NCI-H2171 (cell line): ENCODE data around the gene ZNF628.
"Not testable (repeated sequence)": the region's sequence is repeated elsewhere in the genome, so short reads cannot be mapped to it uniquely, and the experiment has no call there.

Experiments
- DNase-seq: peaks from one replicate; lab custom pipeline; 2025; lab: John Stamatoyannopoulos, UW

Gene ZNF628

DNA sequence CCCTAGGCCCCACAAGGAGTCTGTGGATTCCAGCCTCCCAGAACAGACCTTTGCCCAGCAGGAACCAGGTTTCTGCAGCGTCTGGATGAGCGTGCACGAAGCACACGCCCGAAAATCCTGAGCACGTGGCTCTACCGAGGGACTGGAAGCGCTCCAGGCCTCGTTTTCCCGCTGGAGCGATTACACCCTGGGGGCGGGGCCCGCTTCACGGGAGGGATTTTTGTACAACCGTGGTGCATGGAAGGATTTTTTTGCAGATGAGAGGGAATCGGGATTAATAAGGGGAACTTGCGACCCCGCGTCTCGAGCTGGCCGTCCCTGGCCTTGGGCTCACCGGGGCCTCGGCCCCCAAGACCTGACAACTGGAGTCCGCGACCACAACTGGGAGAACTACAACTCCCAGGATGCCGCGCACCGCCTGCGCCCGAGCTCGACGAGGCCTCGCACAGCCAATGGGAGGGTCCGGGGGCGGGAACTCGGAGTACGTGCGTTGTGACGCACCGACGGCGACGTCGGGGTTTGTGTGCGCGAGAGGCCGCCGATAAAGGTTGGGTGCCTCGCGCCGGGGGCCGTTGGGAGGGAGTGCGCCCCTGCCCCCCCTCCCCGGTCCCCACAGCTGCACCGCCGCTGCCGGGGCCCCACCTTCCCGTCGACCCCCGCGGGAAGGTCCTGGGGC lies at the start of gene ZNF628:
ZNF628 (plus strand) TSS at position 518 of the 676 bp plus-strand sequence. CDS start 3,294 bp downstream, outside the sequence.
- DNase-seq, result peak; percentile 97

- DNase-seq, result no peak
These were observed 45.2 kb upstream of the ZNF628 start for GRCh38 chr19:55431183-55431582.

DNA sequence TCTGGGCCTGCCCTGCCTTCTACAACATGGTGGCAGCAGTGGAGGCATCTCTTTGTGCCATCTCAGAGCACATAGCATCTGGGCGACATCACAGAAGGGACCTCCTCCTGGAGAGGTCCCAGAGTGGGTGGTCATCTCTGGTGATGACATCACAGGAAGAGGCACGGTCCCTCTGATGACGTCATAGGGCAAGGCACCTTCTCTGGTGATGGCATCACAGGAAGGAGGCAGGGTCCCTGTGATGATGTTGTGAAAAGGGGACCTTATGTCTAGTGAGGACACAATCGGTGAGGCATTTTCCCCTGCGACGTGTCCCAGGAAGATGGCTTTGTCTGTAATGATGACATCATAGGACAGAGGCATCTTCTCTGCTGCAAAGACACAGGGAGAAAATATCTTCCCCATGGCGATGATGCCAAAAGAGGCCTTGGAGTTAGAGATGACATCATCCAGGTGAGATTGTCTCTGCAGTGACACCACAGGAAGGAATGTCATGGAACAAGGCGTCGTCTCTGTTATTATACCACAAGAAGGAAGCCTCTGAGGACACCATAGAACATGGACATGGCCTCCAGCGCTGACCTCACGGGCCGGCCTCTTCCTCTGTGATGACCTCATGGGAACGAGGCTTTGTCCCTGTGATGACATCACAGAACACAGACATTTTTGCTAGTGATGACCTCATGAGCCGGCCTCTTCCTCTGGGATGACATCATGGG lies 44.0 kb upstream of the ZNF628 start:
- DNase-seq, result no peak

DNA sequence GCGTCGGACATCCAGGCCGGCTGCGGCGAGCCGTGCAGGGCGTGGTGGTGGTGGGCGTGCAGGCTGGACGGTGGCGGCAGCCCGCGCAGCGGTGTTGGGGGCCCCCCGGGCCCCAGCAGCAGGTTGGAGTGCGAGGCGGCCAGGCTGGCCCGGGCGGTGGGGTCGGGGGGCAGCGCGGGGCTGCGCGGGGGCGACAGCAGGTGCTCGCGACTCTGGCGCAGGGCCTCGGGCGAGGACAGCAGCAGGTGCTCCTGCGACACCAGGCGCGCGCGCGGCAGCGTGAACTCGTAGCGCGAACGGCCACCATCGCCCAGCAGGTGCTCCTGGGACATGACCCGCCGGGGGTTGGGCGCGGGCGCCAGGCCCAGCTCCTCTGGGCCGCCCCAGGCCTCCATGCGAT lies 43.1 kb upstream of the ZNF628 start:
- no peak for DNase-seq

GRCh38 chr19:55434356-55434919 lies 42.0 kb upstream of the ZNF628 start:
- DNase-seq, result no peak

- DNase-seq, result no peak
These were observed 41.4 kb upstream of the ZNF628 start for GRCh38 chr19:55435020-55435419.

- DNase-seq, result no peak
These were observed 39.6 kb upstream of the ZNF628 start for GRCh38 chr19:55436847-55437246.

DNA sequence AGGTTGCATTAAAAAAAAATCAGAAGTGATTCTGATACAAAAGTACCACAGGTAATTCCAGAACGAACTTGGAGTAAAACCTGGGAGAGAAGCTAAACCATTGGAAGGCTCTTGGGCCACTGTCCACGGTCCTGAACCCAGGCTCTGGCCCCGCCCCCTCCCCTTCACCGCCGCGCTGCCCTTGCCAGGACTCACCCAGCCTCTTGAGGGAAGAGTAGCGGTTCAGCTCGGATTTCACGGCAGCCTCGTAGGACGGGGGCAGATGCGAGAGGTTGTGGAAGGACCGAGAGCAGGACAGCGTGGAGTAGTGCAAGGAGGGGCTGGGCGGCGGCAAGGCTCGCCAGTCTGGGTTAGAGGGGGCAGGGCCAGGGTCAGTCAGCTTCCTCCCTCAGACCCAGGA lies 39.0 kb upstream of the ZNF628 start:
- no peak for DNase-seq

DNA sequence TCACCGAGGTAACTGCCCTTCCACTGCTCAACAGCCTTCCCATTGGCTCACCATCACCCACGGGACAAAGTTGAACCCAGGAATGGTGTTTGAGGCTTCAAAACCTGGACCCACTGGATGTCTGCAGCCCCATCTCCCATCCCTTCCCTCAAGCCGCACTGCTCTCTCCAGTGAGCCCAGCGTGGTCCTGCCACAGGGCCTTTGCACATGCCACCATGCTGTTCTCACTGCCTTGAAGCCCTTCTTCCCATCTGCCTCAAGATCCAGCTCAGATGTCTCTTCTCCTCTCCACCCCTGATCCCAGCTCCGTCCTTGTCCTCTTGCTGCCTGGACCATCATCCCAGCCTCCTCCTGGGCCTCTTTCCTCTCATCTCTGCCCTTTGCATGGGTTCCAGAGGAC lies 37.4 kb upstream of the ZNF628 start:
- no peak for DNase-seq

GRCh38 chr19:55440411-55441105 lies 35.9 kb upstream of the ZNF628 start:
- no peak for DNase-seq

GRCh38 chr19:55441319-55441691 lies 35.1 kb upstream of the ZNF628 start:
- no peak for DNase-seq

GRCh38 chr19:55441692-55442321 lies 34.6 kb upstream of the ZNF628 start:
- DNase-seq, result peak; percentile 52

GRCh38 chr19:55442372-55442961 lies 34.0 kb upstream of the ZNF628 start:
- DNase-seq, result peak; percentile 26

DNA sequence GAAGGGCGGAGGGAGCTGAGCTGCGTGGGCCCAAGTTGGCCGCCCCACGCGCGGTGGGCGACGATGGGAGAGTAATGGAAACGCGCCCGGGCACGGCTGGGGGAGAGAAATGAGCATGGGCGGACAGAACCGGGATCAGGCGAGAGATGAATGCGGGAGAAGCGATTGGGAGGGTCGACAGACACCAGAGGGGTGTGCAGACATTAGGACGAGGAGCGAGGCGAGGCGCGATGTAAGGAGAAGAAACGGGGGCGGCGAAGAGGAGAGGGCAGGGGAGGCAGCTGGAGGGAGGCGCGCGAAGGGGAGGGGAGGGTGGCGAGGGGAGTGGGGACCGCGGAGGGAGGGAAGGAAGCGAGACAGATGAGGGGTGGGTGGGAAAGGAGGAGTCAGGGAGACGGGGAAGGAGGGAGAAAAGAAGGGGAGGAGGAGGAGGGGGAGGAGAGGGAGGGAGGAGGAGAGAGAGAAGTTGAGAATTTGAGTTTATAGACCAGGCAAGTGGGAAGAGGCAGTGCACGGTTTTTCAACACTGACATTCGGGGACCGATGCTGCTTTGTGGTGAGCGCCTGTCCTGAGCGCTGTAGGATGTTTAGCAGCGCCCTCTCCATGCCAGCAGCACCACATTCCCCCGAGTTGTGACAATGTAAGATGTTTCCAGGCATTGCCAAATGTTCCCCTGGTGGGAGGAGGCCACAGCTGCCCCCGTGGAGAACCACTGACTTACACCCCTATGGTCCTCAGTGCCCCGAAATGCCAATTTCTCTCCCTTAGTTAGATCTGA lies 33.2 kb upstream of the ZNF628 start, which contains the start of gene SHISA7:
SHISA7 (minus strand) TSS at position 256 of the 779 bp plus-strand sequence. CDS start 437 bp downstream, outside the sequence.
- peak; percentile 41 for DNase-seq

DNA sequence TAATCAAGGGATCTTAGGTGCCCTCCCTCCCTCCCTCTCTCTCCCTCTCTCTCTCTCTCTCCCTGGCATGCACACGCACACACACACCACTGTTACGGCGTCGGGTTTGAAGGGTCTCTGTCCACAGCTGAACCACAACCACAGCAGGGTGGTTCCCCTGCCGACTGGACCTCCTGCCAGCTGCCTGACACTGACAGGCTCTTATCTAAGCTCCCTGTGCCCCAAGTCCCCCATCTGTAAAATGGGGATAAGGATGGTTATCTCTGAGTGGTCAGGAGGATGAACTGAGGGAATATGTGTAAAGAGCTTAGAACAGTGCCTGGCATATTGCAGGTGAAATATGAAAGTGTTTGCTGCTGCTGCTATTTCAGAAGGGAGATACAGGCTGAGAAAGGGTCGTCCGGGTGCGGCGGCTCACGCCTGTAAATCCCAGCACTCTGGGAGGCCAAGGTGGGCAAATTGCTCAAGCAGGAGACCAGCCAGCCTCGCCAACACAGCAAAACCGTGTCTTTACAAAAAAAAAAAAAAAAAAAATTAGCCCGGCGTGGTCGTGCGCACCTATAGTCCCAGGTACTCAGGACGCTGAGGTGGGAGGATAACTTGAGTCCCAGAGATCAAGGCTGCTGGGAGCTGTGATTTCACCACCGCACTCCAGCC lies 32.5 kb upstream of the ZNF628 start:
- no peak for DNase-seq

DNA sequence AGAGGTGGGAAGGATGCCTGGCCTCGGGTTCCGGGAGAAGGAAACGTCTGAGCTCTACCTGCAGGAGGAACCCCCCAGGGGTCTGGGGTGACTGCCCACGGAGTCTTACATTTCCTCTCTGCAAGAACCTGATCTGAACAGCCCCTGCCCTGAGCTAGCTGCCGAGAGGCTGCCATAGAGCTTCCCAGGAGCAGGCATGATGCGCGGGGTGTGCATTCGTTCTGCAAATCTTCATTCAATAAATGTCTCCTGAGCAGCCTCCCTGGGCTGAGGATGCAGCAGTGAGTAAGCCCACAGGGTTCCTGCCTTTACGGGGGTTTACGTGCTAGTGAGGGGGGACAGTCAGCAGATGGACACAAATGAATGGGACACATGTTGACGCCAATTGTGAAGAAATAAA lies 31.8 kb upstream of the ZNF628 start:
- DNase-seq, result no peak

DNA sequence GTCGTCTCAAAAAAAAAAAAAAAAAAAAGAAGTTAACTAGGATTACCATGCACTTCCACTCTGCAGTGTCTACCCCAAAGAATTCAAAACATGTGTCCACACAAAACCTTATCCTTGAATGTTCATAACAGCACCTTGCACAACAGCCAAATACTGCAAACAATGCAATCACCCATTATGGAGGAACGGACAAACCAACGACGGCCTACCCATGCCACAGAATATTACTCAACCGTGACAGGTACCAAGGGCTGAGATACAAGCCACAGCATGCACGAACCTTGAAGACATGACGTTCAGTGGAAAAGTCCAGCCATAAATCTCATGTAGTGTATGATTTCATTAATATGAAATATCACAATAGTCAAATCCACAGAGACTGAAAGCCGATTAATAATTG lies 30.4 kb upstream of the ZNF628 start:
- no peak for DNase-seq

GRCh38 chr19:55447421-55448174 lies 28.8 kb upstream of the ZNF628 start:
- DNase-seq, result peak; percentile 67

- not testable (repeated sequence) for DNase-seq
These were observed 28.3 kb upstream of the ZNF628 start for GRCh38 chr19:55448175-55448490.

DNA sequence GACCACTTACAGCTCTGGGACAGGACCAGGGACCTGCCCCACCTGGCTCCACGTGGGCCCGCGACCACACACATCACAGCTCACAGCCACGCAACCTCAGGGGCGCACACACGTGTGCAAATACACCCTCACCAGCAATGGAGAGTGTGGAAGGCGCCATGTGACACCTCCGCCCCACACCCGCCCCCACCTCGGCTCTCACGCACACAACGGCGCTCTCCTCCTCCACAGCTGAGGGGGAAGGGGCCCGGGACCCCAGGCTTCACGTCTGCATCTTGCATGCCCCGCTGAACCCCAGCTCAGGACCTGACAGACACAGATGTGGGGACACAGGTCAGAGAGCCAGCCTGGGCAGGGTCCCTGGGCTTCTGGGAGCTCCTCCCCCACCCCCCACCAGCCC lies 26.9 kb upstream of the ZNF628 start:
- no peak for DNase-seq
